GM12891 (cell line): ENCODE data around the gene OR5AN1.

Source experiments
- POLR2A ChIP-seq: IDR thresholded peaks from 2 replicates; pipeline ENCODE4 v1.6.1; 2011; ENCODE audit warnings: low read depth, low read length, control low read depth
- POLR2AphosphoS5 ChIP-seq: IDR thresholded peaks from 2 replicates; pipeline ENCODE4 v1.6.1; 2011; ENCODE audit warnings: low read depth, low read length, control low read depth

GRCh38 chr11:59403546-59403945, 44.9 kb downstream of the OR5AN1 start:
- TF ChIP-seq POLR2A (no peak), POLR2AphosphoS5 (no peak)
